Activated naive CD4-positive, alpha-beta T cell treated with anti-CD3 and anti-CD28 coated beads, Interleukin-2, amount 50 U/mL, for 16 hours (primary cell): Measurements from ENCODE around the gene WWC1.
"Not testable (repeated sequence)": the region's sequence is repeated elsewhere in the genome, so short reads cannot be mapped to it uniquely, and the experiment has no call there.

ENCODE experiments used
- DNase-seq: peaks from one replicate; pipeline ENCODE4 v3.0.0-alpha.2; 2020

Gene WWC1

GRCh38 chr5:168339109-168339771 is 47.8 kb downstream of the WWC1 start:
- no peak for DNase-seq

- DNase-seq: not testable (repeated sequence)
These were observed 48.3 kb downstream of the WWC1 start for GRCh38 chr5:168339772-168340140.

- DNase-seq: no peak
These were observed 49.0 kb downstream of the WWC1 start for GRCh38 chr5:168340487-168340886.

- DNase-seq: no peak
These were observed 49.7 kb downstream of the WWC1 start for GRCh38 chr5:168341178-168341577.

GRCh38 chr5:168342151-168342825 is 50.8 kb downstream of the WWC1 start:
- no peak for DNase-seq

GRCh38 chr5:168342985-168343384 is 51.5 kb downstream of the WWC1 start:
- no peak for DNase-seq

GRCh38 chr5:168346417-168346816 is 55.0 kb downstream of the WWC1 start:
- no peak for DNase-seq

GRCh38 chr5:168347368-168348083 is 56.1 kb downstream of the WWC1 start:
- no peak for DNase-seq

GRCh38 chr5:168348084-168348414 is 56.6 kb downstream of the WWC1 start:
- no peak for DNase-seq

- DNase-seq: no peak
These were observed 58.9 kb downstream of the WWC1 start for GRCh38 chr5:168350315-168350714.

- DNase-seq: no peak
These were observed 61.9 kb downstream of the WWC1 start for GRCh38 chr5:168353216-168353957.

- no peak for DNase-seq
These were observed 63.0 kb downstream of the WWC1 start for GRCh38 chr5:168354397-168354796.

GRCh38 chr5:168356171-168356570 is 64.7 kb downstream of the WWC1 start:
- no peak for DNase-seq

- no peak for DNase-seq
These were observed 65.1 kb downstream of the WWC1 start for GRCh38 chr5:168356592-168356991.

GRCh38 chr5:168357876-168358275 is 66.4 kb downstream of the WWC1 start:
- DNase-seq: no peak

GRCh38 chr5:168359820-168360460 is 68.5 kb downstream of the WWC1 start:
- DNase-seq: no peak

GRCh38 chr5:168360521-168361285 is 69.3 kb downstream of the WWC1 start:
- no peak for DNase-seq

GRCh38 chr5:168362097-168362885 is 70.8 kb downstream of the WWC1 start:
- DNase-seq: no peak

- no peak for DNase-seq
These were observed 72.8 kb downstream of the WWC1 start for GRCh38 chr5:168364151-168364661.

GRCh38 chr5:168364750-168365550 is 73.5 kb downstream of the WWC1 start:
- no peak for DNase-seq
